OCI-LY3 (cell line): ENCODE results near the gene PTGES3L.
"Not testable (repeated sequence)": the region's sequence is repeated elsewhere in the genome, so short reads cannot be mapped to it uniquely, and the experiment has no call there.

Source experiments
- H2AFZ ChIP-seq: fragments of 200-600, 300-600 bp; shearing (Covaris generic); 2 replicates; pipeline ENCODE4 v1.6.0; 2014; ENCODE audit warnings: antibody characterized with exemption, low read depth, low read length
- H3K27ac ChIP-seq: fragments of 200-600, 300-600 bp; sonication (generic); 2 replicates; pipeline ENCODE4 v1.5.1; 2014; ENCODE audit warnings: mild to moderate bottlenecking, low read length, moderate library complexity, mixed read lengths
- H3K27me3 ChIP-seq: fragments of 200-600, 300-600 bp; sonication (generic); 2 replicates; pipeline ENCODE4 v1.6.1; 2014; ENCODE audit warnings: low read depth, low read length, mixed read lengths
- H3K36me3 ChIP-seq: fragments of 200-600, 300-600 bp; sonication (generic); replicated peaks from 2 replicates; pipeline ENCODE3; 2014; ENCODE audit warnings: low read depth, low read length, mixed read lengths
- H3K4me1 ChIP-seq: fragments of 300-600, 200-600 bp; sonication (generic); 2 replicates; pipeline ENCODE4 v1.6.1; 2014; ENCODE audit warnings: low read length, mixed read lengths
- H3K4me2 ChIP-seq: fragments of 200-600, 300-600 bp; sonication (generic); 2 replicates; pipeline ENCODE4 v1.6.1; 2014; ENCODE audit warnings: low read length, mixed read lengths
- H3K4me3 ChIP-seq: fragments of 300-600, 200-600 bp; sonication (generic); 2 replicates; pipeline ENCODE4 v1.5.1; 2014; ENCODE audit warnings: antibody characterized with exemption, mild to moderate bottlenecking, low read length, moderate library complexity
- H3K79me2 ChIP-seq: fragments of 300-600, 200-600 bp; shearing (Covaris generic); 2 replicates; pipeline ENCODE4 v1.6.1; 2014; ENCODE audit warnings: mild to moderate bottlenecking, low read length, mixed read lengths
- H3K9ac ChIP-seq: fragments of 300-600, 200-600 bp; shearing (Covaris generic); 2 replicates; pipeline ENCODE4 v1.6.0; 2014; ENCODE audit warnings: mild to moderate bottlenecking, low read length, moderate library complexity
- H3K9me3 ChIP-seq: fragments of 200-600, 300-600 bp; shearing (Covaris generic); 2 replicates; pipeline ENCODE4 v1.6.1; 2014; ENCODE audit warnings: low read length, mixed read lengths; ENCODE audit not compliant: insufficient read depth
- H4K20me1 ChIP-seq: fragments of 200-600, 300-600 bp; sonication (generic); 2 replicates; pipeline ENCODE4 v1.6.1; 2016; ENCODE audit warnings: low read length, mixed read lengths; ENCODE audit not compliant: insufficient read depth
- EZH2phosphoT487 ChIP-seq: fragments of 200-600 bp; shearing (Covaris generic); IDR thresholded peaks from 2 replicates; pipeline ENCODE4 v1.6.1; 2018; ENCODE audit warnings: antibody characterized with exemption, mixed run types, low read depth
- TF ChIP-seq, protein P1 (sequence below): fragments of 200-600, 300-600 bp; sonication (generic); IDR thresholded peaks from 2 replicates; pipeline ENCODE4 v1.5.1; 2014; ENCODE audit warnings: antibody characterized with exemption, low read length, low read depth

The PTGES3L gene

DNA sequence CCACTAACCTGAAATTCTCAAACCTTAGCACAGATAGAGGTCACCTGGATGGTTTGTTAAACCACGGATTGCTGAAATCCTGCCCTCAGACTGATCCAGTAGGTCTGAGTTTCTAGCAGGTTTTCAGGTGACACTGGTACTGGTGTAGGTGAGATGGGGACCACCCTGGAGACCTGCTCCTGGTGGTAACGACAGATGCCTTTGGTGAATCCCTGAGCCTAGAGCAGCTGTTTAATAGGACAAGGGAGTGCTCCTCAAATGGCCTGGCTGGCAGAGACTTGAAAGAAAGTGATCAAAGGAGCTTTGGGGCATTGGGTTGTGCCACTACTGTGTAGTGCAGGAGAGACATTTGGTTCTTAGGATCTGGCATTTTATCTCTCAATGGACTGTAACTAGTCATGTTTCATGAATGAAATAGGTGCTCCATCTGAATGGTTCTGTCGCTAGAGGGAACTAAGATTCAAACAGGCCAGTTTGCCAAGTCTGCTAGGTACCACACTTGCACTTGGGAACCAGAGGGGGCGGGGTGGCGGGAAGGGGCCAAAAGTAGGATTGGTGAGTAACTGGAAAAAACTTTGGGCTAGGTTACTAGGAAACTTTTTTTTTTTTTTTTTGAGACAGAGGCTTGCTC lies 23.8 kb upstream of the PTGES3L start:
- Histone ChIP-seq H3K36me3 (peaks cover 35% of the 10 kb centered on the region), H3K4me2 (no peak overlapping the region), H2AFZ (no peak overlapping the region), H3K27me3 (no peaks in the 10 kb centered on the region), H3K27ac (no peak overlapping the region), H3K9me3 (no peaks in the 10 kb centered on the region), H3K4me1 (peaks cover 19% of the 10 kb centered on the region), H4K20me1 (peaks cover 12% of the 10 kb centered on the region), H3K4me3 (no peak overlapping the region), H3K79me2 (peaks cover 21% of the 10 kb centered on the region), H3K9ac (no peak overlapping the region)
- no peak for TF ChIP-seq EZH2phosphoT487
- TF ChIP-seq, protein P1, sequence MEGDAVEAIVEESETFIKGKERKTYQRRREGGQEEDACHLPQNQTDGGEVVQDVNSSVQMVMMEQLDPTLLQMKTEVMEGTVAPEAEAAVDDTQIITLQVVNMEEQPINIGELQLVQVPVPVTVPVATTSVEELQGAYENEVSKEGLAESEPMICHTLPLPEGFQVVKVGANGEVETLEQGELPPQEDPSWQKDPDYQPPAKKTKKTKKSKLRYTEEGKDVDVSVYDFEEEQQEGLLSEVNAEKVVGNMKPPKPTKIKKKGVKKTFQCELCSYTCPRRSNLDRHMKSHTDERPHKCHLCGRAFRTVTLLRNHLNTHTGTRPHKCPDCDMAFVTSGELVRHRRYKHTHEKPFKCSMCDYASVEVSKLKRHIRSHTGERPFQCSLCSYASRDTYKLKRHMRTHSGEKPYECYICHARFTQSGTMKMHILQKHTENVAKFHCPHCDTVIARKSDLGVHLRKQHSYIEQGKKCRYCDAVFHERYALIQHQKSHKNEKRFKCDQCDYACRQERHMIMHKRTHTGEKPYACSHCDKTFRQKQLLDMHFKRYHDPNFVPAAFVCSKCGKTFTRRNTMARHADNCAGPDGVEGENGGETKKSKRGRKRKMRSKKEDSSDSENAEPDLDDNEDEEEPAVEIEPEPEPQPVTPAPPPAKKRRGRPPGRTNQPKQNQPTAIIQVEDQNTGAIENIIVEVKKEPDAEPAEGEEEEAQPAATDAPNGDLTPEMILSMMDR = no peak

DNA sequence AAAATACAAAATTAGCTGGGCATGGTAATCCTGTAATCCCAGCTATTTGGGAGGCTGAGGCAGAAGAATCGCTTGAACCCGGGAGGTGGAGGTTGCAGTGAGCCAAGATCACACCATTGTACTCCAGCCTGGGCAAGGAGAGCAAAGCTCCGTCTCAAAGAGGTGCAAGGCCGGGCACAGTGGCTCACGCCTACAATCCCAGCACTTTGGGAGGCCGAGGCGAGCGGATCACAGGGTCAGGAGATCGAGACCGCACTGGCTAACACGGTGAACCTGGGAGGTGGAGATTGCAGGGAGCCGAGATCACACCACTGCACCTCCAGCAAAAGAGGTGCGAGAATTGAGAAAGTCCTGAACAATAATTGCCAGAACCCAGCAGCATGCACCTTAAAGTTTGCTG lies 21.0 kb upstream of the PTGES3L start:
- not testable (repeated sequence) for H3K27ac ChIP-seq, H3K4me3 ChIP-seq, H3K27me3 ChIP-seq, H3K4me2 ChIP-seq, H3K9ac ChIP-seq, H2AFZ ChIP-seq, H3K9me3 ChIP-seq
- Histone ChIP-seq H3K4me1 (peaks cover 20% of the 10 kb centered on the region), H4K20me1 (peaks cover 13% of the 10 kb centered on the region), H3K36me3 (peaks cover 36% of the 10 kb centered on the region), H3K79me2 (peaks cover 26% of the 10 kb centered on the region)

DNA sequence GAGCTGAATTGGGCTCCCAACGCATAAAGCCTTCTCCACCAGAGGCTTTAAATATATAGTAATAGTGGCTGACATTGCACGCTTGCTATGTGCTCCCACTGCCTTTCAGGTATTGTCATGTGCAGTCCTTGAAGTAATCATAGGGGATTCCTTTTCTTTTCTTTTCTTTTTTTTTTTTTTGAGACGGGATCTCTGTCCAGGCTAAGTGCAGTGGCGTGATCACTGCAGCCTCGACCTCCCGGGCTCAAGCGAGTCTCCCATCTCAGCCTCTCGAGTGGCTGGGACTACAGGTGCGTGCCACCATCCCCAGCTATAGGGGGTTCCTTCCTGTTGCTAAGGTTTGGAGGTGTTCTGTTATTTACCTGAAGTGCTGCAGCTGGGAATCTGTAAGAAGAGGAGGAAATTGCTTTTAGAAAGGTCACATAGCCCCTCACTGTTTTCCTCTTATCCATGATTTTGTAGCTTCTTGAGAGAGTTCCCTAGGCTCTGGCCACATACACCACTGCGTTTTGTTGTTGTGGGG lies 19.2 kb upstream of the PTGES3L start:
- no peak overlapping the region for H2AFZ ChIP-seq
- no peaks in the 10 kb centered on the region for H3K27me3 ChIP-seq
- H3K4me2 ChIP-seq = peak overlapping the region; percentile 82
- H3K4me1 ChIP-seq = peaks cover 20% of the 10 kb centered on the region
- H3K36me3 ChIP-seq = peaks cover 44% of the 10 kb centered on the region
- TF ChIP-seq, protein P1 = no peak
- no peak for TF ChIP-seq EZH2phosphoT487
- peak overlapping the region; percentile 61 for H3K27ac ChIP-seq
- H3K9me3 ChIP-seq = no peaks in the 10 kb centered on the region
- H3K9ac ChIP-seq = peak overlapping the region; percentile 98
- H3K4me3 ChIP-seq = peak overlapping the region; percentile 99
- peaks cover 13% of the 10 kb centered on the region for H4K20me1 ChIP-seq
- H3K79me2 ChIP-seq = peaks cover 26% of the 10 kb centered on the region

DNA sequence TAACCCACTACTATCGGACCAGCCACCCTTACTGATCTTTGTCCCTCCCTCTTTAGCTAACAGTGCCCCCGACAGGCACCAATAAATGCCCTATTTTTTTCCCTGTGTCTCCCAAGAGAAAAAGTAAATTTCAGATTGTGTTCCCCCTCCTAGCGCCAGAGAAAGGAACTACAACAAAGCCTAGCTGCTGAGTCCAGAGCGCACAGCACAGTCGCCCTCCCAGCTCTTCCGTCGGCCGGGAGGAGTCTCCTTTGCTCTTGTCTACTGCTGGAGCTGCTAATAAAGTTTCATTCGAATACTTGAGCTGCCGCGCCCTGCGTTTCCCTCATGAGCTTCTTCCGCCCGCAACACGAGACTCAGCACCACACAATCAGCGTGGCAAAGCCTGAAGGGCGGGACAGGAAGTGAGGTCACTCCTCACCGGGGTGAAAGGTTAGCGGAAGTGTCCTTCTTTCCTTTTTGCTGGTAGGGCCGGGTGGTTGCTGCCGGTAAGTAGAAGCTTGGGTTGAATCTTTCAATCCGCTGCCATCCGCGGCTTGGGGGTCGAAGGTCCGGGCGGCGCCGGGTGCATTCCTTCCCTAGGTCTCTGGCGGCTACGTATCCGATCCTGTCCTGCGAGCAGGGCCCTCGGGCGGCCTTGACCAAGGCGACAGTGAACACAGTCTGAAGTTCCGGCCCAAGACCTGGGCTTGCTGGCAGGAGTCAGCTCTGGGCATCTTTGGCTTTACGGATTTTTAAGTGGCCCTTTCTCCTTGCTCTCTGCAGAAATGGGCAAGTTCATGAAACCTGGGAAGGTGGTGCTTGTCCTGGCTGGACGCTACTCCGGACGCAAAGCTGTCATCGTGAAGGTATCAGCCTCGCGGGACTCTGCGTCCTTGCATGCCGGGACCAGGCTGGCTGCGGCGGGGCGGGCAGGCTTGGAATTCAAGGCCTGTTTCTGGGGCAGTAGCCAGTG lies 18.4 kb upstream of the PTGES3L start, which contains the start of gene RPL27:
TSS of gene RPL27 (plus strand) at position 436 of the 955 bp plus-strand sequence. CDS start at position 768, 332 bp downstream.
- Histone ChIP-seq H3K4me1 (peaks cover 20% of the 10 kb centered on the region), H3K9me3 (no peaks in the 10 kb centered on the region), H4K20me1 (peaks cover 13% of the 10 kb centered on the region), H3K4me2 (peak within 1 kb of the TSS; percentile 82), H3K9ac (peak within 1 kb of the TSS; percentile 98), H3K27me3 (no peaks in the 10 kb centered on the region), H2AFZ (no peak within 1 kb of the TSS), H3K36me3 (peaks cover 43% of the 10 kb centered on the region), H3K27ac (peak within 1 kb of the TSS; percentile 61), H3K4me3 (peak within 1 kb of the TSS; percentile 99), H3K79me2 (peaks cover 26% of the 10 kb centered on the region)
- TF ChIP-seq, protein P1 = peak; percentile 83
- TF ChIP-seq EZH2phosphoT487 = no peak
